Hippocampal formation (tissue), 2 donors: ENCODE results near the gene RPL35.
"Not testable (repeated sequence)": the region's sequence is repeated elsewhere in the genome, so short reads cannot be mapped to it uniquely, and the experiment has no call there.

Source experiments
- DNase-seq, 2 donors: peaks; one replicate each; lab custom pipeline; 2025; lab: John Stamatoyannopoulos, UW

Gene RPL35

GRCh38 chr9:124852829-124853531, 8.8 kb downstream of the RPL35 start, which contains the start of gene WDR38:
Gene WDR38, plus strand, starts transcription at chr9:124853460. Its CDS starts 72 bp downstream, at chr9:124853532.
- DNase-seq: peak; percentile 44 to 50

- DNase-seq: no peak
These were observed 9.5 kb downstream of the RPL35 start for GRCh38 chr9:124852121-124852828.

- DNase-seq: no peak
These were observed 12.0 kb downstream of the RPL35 start for GRCh38 chr9:124849801-124850200.

GRCh38 chr9:124846969-124847368, 14.8 kb downstream of the RPL35 start:
- no peak for DNase-seq

GRCh38 chr9:124846467-124846866, 15.3 kb downstream of the RPL35 start:
- DNase-seq: not testable (repeated sequence)

- no peak for DNase-seq
These were observed 17.5 kb downstream of the RPL35 start for GRCh38 chr9:124844291-124844690.

GRCh38 chr9:124843456-124844034, 18.2 kb downstream of the RPL35 start:
- DNase-seq: no peak

- no peak for DNase-seq
These were observed 20.5 kb downstream of the RPL35 start for GRCh38 chr9:124841075-124841821.

GRCh38 chr9:124840300-124840833, 21.4 kb downstream of the RPL35 start:
- no peak for DNase-seq

- no peak for DNase-seq
These were observed 22.0 kb downstream of the RPL35 start for GRCh38 chr9:124839612-124840299.

- not testable (repeated sequence) for DNase-seq
These were observed 23.0 kb downstream of the RPL35 start for GRCh38 chr9:124838567-124839275.

- DNase-seq: not testable (repeated sequence)
These were observed 23.6 kb downstream of the RPL35 start for GRCh38 chr9:124838132-124838531.

- no peak for DNase-seq
These were observed 26.7 kb downstream of the RPL35 start for GRCh38 chr9:124835026-124835557.

- no peak for DNase-seq
These were observed 27.2 kb downstream of the RPL35 start for GRCh38 chr9:124834591-124834990.

- DNase-seq: no peak
These were observed 30.0 kb downstream of the RPL35 start for GRCh38 chr9:124831642-124832364.

GRCh38 chr9:124830593-124830992, 31.2 kb downstream of the RPL35 start:
- no peak for DNase-seq

GRCh38 chr9:124829334-124829669, 32.5 kb downstream of the RPL35 start:
- DNase-seq: no peak

- no peak for DNase-seq
These were observed 33.0 kb downstream of the RPL35 start for GRCh38 chr9:124828489-124829333.
